ENCODE data around the gene PTCRA. TPM values are rescaled to one million over a fixed set of nuclear protein-coding genes. Genes with fewer than 3 reads are reported as not detected.
"Not testable (repeated sequence)": the region's sequence is repeated elsewhere in the genome, so short reads cannot be mapped to it uniquely, and the experiment has no call there.

The PTCRA gene
- total and polyA plus RNA-seq, 8 donors = not detected

DNA sequence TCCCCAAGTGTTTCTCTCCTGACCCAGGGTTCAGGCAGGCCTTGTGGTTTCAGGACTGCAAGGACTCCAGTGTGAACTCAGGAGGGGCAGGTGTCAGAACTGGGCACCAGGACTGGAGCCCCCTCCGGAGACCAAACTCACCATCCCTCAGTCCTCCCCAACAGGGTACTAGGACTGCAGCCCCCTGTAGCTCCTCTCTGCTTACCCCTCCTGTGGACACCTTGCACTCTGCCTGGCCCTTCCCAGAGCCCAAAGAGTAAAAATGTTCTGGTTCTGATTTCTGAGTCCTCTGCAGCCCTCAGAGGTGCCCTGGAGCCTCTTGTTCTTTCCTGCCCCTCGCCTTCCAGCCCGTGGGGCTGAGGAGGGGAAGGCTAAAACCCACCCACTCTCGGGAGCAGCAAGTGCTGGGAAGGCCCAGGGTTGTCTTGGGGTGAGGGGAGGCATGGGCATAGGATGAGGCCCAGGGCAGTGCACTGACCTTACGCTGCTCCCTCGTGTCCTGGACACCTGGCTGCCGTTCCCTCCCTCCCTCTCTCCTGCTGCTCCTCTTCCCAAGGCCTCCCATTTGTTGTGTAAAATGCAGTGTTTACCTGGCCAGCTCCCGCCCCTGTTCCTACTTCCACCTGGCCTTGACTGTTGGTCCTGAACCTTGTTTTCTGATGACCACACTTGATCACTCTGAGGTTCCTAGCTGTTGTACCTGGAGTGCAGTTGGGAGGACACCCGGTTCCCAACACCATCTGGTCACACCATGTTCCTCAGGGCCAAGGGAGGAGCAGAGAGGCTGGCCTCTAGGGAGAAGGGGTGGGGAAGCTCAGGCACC is 23.3 kb downstream of the PTCRA start:
- no peak for DNase-seq
- peaks cover 0 to 21% (median 3%) of the 10 kb centered on the region in 4 donors for H3K4me1 ChIP-seq
- intact Hi-C loops (cut with DNase I; ENCODE audit: low total_unique reads) = no loop called here
- no peaks in the 10 kb centered on the region for H3K9me3 ChIP-seq
- H3K27ac ChIP-seq = peak overlapping the region in 4 of 5 donors; percentile 20 to 61 (median 38)
- peaks cover 32 to 99% (median 96%) of the 10 kb centered on the region in 4 donors for H3K36me3 ChIP-seq
- no peaks in the 10 kb centered on the region for H3K27me3 ChIP-seq
- 72 to 80% (median 78%) methylated on average over 9 of the region's 9 CpGs for WGBS, 5 donors
- no peak overlapping the region for H3K4me3 ChIP-seq
- TF ChIP-seq POLR2A (IDR thresholded peaks at IDR 0.05) (no peak), CTCF (IDR thresholded peaks at IDR 0.05) (no peak), POLR2AphosphoS5 (IDR thresholded peaks at IDR 0.05) (no peak), EP300 (IDR thresholded peaks at IDR 0.05) (no peak)

DNA sequence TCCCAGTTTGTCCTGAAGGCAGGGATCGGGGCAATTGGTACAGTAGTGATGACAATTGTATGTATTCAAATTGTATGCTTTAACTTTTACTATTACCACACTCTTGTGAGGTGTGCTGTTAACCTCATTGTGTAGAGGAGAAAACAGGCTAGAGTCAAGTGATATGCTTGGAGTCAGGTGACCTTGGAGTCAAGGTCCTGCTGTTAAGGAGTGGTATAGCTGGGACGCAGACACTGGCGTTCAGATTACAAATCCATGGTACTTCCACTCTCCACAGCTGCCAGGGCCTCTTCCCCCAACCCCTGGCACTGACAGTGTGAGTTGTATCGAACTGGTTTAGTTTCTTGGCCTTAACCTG is 23.9 kb downstream of the PTCRA start:
- Histone ChIP-seq H3K4me1 (peaks cover 0 to 15% (median 3%) of the 10 kb centered on the region in 4 donors), H3K4me3 (no peak overlapping the region), H3K27me3 (no peaks in the 10 kb centered on the region), H3K27ac (peak overlapping the region in 3 of 5 donors; percentile 20 to 44 (median 32)), H3K36me3 (peaks cover 32 to 97% (median 95%) of the 10 kb centered on the region in 4 donors), H3K9me3 (no peaks in the 10 kb centered on the region)
- TF ChIP-seq POLR2AphosphoS5 (IDR thresholded peaks at IDR 0.05) = no peak
- TF ChIP-seq EP300 (IDR thresholded peaks at IDR 0.05) = no peak
- TF ChIP-seq POLR2A (IDR thresholded peaks at IDR 0.05) = no peak
- no peak for TF ChIP-seq CTCF (IDR thresholded peaks at IDR 0.05)
- DNase-seq = peak in 1 of 2 donors; percentile 35
- intact Hi-C loops (cut with DNase I; ENCODE audit: low total_unique reads) = no loop called here
- 65 to 80% (median 70%) methylated on average over 4 of the region's 4 CpGs for WGBS, 5 donors

DNA sequence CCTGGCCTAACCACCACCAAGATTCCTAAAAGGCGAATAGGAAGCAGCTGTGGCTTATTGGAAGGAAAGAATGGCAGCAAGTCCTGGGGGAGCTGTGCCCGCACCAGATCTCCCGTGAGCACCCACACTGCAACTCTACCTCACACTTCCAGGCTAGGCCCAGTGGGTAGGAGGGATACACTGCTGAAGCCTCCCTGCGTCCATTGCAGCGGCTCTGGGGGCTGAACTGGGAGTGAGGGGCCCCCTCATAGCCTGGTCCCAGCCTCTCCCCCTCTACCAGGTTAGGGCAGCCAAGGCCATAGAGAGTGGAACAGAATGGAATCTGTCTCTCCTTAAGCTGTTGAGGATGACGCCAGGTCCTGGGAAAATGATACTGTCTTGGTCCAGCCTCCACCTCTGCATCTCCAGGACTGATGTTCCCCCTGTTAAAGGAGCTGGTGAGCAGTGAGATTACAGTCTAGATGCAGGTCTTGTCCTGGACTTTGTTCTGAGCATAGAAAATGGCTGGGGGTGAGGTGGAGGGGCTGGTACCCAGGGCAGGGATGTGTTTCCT is 24.7 kb downstream of the PTCRA start:
- Histone ChIP-seq H3K36me3 (peaks cover 30 to 96% (median 91%) of the 10 kb centered on the region in 4 donors), H3K4me3 (no peak overlapping the region), H3K4me1 (peaks cover 0 to 8% (median 3%) of the 10 kb centered on the region in 4 donors), H3K27me3 (no peaks in the 10 kb centered on the region), H3K27ac (no peak overlapping the region), H3K9me3 (no peaks in the 10 kb centered on the region)
- 89 to 97% (median 94%) methylated on average over 6 of the region's 6 CpGs for WGBS, 5 donors
- intact Hi-C loops (cut with DNase I; ENCODE audit: low total_unique reads) = no loop called here
- no peak for TF ChIP-seq POLR2AphosphoS5 (IDR thresholded peaks at IDR 0.05)
- no peak for TF ChIP-seq CTCF (IDR thresholded peaks at IDR 0.05)
- no peak for TF ChIP-seq EP300 (IDR thresholded peaks at IDR 0.05)
- no peak for TF ChIP-seq POLR2A (IDR thresholded peaks at IDR 0.05)
- no peak for DNase-seq

DNA sequence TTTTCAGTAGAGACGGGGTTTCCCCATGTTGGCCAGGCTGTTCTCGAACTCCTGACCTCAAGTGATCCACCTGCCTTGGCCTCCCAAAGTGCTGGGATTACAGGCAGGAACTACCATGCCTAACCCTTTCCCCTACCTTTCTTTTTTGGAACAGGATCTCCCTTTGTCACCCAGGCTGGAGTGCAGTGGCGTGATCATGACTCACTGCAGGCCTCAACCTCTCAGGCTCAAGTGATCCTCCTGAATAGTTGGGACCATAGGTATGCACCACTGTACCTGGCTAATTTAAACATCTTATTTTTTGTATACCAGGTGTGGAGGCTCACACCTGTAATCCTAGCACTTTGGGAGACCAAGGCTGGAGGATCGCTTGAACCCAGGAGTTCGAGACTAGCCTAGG is 25.5 kb downstream of the PTCRA start:
- H3K27me3 ChIP-seq; DNase-seq; intact Hi-C loops (cut with DNase I; ENCODE audit: low total_unique reads); H3K27ac ChIP-seq; H3K9me3 ChIP-seq; H3K4me3 ChIP-seq; H3K4me1 ChIP-seq: not testable (repeated sequence)
- peaks cover 25 to 96% (median 89%) of the 10 kb centered on the region in 4 donors for H3K36me3 ChIP-seq
- 97 to 100% (median 98%) methylated on average over 5 of the region's 5 CpGs for WGBS, 5 donors

DNA sequence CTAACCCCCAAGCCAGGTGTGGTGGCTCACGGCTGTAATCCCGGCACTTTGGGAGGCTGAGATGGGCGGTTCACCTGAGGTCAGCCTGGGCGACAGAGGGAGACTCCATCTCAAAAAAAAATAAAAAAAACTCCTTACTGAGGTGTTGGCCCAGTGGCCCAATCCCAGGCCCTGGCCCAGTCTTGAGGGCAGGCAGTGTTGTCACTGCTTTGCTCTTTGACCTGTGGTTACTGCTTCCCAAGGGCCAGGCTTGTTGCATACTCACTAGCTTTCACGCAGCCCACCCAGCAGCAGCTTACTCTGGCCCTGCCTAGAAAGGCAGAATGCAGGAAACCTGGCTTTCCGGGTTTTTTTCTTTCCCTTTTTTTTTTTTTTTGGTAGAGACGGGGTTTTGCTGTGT is 26.6 kb downstream of the PTCRA start:
- 71 to 90% (median 84%) methylated on average over 7 of the region's 7 CpGs for WGBS, 5 donors
- no peaks in the 10 kb centered on the region for H3K9me3 ChIP-seq
- H3K36me3 ChIP-seq = peaks cover 25 to 89% (median 79%) of the 10 kb centered on the region in 4 donors
- peaks cover 0 to 8% (median 3%) of the 10 kb centered on the region in 4 donors for H3K4me1 ChIP-seq
- intact Hi-C loops (cut with DNase I; ENCODE audit: low total_unique reads) = no loop called here
- no peak overlapping the region for H3K4me3 ChIP-seq
- no peak for TF ChIP-seq EP300 (IDR thresholded peaks at IDR 0.05)
- TF ChIP-seq CTCF (IDR thresholded peaks at IDR 0.05) = no peak
- no peak for TF ChIP-seq POLR2AphosphoS5 (IDR thresholded peaks at IDR 0.05)
- no peak for TF ChIP-seq POLR2A (IDR thresholded peaks at IDR 0.05)
- no peaks in the 10 kb centered on the region for H3K27me3 ChIP-seq
- DNase-seq = no peak
- H3K27ac ChIP-seq = no peak overlapping the region

Data from stomach (tissue), 9 donors.